Common myeloid progenitor, CD34-positive (primary cell): Measurements from ENCODE around the gene ROR1.

Source experiments
- CTCF ChIA-PET: fragments of 350-600 bp; sonication (Branson Sonifier 250); formaldehyde crosslinking; loops from one replicate; lab custom pipeline; 2021; ENCODE audit warnings: antibody characterized with exemption; lab: Charles Lee
- POLR2A ChIA-PET: fragments of 350-600 bp; sonication (Branson Sonifier 250); formaldehyde crosslinking; loops from one replicate; lab custom pipeline; 2021; ENCODE audit warnings: antibody characterized with exemption; lab: Charles Lee
- DNase-seq, 3 donors: peaks; one replicate each; pipeline versions ENCODE4 v3.0.0 to v3.0.0-alpha.2; 2013
- H3K27ac ChIP-seq, 2 experiments: 1 replicate in 1 of 2; 2 replicates in 1 of 2; pipeline ENCODE4 v1.7.0; 2013; ENCODE audit warnings: inconsistent platforms in 2 of 2, low read length in 2 of 2, mild to moderate bottlenecking in 2 of 2, low read depth in 1 of 2, moderate library complexity in 1 of 2; ENCODE audit not compliant: severe bottlenecking in 2 of 2, insufficient read depth in 1 of 2, poor library complexity in 1 of 2
- H3K27me3 ChIP-seq, 5 experiments: replicated peaks in 2 of 5; 1 replicate in 3 of 5; 2 replicates in 2 of 5; pipeline versions ENCODE4 v1.6.1 to v1.7.0; 2013; ENCODE audit warnings: low read length in 4 of 5, mild to moderate bottlenecking in 2 of 5, moderate library complexity in 2 of 5, inconsistent platforms in 1 of 5; ENCODE audit not compliant: insufficient read depth in 5 of 5, control insufficient read depth in 4 of 5
- H3K36me3 ChIP-seq, 4 experiments: 1 replicate in 2 of 4; 2 replicates in 2 of 4; pipeline versions ENCODE4 v1.6.1 to v1.7.0; 2013; ENCODE audit warnings: low read length in 3 of 4, control low read depth in 1 of 4, mild to moderate bottlenecking in 1 of 4; ENCODE audit not compliant: control insufficient read depth in 4 of 4, insufficient read depth in 4 of 4
- H3K4me1 ChIP-seq, 4 experiments: 1 replicate in 3 of 4; 2 replicates in 1 of 4; pipeline versions ENCODE4 v1.6.1 to v1.7.1; 2013; ENCODE audit warnings: low read length in 3 of 4, mild to moderate bottlenecking in 3 of 4, control low read depth in 1 of 4, inconsistent platforms in 1 of 4, moderate library complexity in 1 of 4; ENCODE audit not compliant: control insufficient read depth in 4 of 4, insufficient read depth in 4 of 4; ENCODE audit errors: control extremely low read depth in 1 of 4
- H3K4me3 ChIP-seq, 7 experiments: 1 replicate in 4 of 7; 2 replicates in 3 of 7; pipeline versions ENCODE4 v1.5.1 to v1.7.0; 2013; ENCODE audit warnings: mild to moderate bottlenecking in 7 of 7, low read length in 6 of 7, moderate library complexity in 6 of 7, inconsistent platforms in 2 of 7, low read depth in 2 of 7, control low read depth in 1 of 7; ENCODE audit not compliant: insufficient read depth in 4 of 7, control insufficient read depth in 1 of 7; ENCODE audit errors: extremely low read depth in 1 of 7
- H3K9me3 ChIP-seq, 5 experiments: 1 replicate in 4 of 5; 2 replicates in 1 of 5; pipeline versions ENCODE4 v1.6.1 to v1.7.1; 2013; ENCODE audit warnings: low read length in 4 of 5, mild to moderate bottlenecking in 2 of 5, inconsistent platforms in 1 of 5, low read depth in 1 of 5, moderate library complexity in 1 of 5; ENCODE audit not compliant: control insufficient read depth in 4 of 5, insufficient read depth in 2 of 5; ENCODE audit errors: control extremely low read depth in 1 of 5
- WGBS: methylation state at CpG from one replicate; pipeline ENCODE4 v1.1.5; 2013; ENCODE audit not compliant: insufficient coverage; 5-methylcytosine and 5-hydroxymethylcytosine counted together

The ROR1 gene

DNA sequence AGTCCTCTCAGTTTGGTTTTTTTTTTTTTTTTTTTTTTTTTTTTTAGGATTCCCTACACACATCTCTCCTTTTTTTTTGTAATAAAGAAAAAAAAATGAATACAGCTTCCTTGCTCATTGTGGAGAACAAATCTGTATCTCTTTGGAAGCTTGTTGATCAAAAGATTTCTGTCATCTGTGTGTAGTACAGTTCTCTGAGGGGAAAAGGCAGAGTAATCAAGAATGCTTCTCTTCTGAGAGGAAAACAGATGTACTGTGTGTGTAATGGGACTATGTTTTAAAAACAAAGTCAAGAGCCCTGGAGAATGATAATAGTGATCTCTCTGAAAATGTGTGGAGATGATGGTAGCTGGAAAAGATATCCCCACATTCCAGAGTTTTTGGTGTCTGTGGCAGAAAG lies 16.5 kb upstream of the ROR1 start:
- H3K9me3 ChIP-seq, result no peaks in the 10 kb centered on the region
- ChIA-PET CTCF (no interaction called here), POLR2A (no interaction called here)

GRCh38 chr1:63758791-63759190 lies 15.0 kb upstream of the ROR1 start:
- Histone ChIP-seq H3K27me3 (no peaks in the 10 kb centered on the region), H3K4me1 (no peaks in the 10 kb centered on the region), H3K27ac (no peak overlapping the region), H3K36me3 (no peaks in the 10 kb centered on the region), H3K4me3 (no peak overlapping the region), H3K9me3 (peaks cover 0 to 4% (median 0%) of the 10 kb centered on the region in 5 experiments)
- DNase-seq, result no peak
- ChIA-PET CTCF (interaction anchor here (2.1 kb wide), 1 partner anchor 15 kb away, joined by 7 read pairs; the partner anchor contains the start of gene ROR1), POLR2A (no interaction called here)
- 96% methylated on average over 3 of the region's 6 CpGs for WGBS

More for the DNA sequence above, 16.5 kb upstream of the ROR1 start:
- Histone ChIP-seq H3K27ac (no peak overlapping the region), H3K4me1 (no peaks in the 10 kb centered on the region), H3K27me3 (no peaks in the 10 kb centered on the region), H3K36me3 (no peaks in the 10 kb centered on the region), H3K4me3 (no peak overlapping the region)
- no peak for DNase-seq

DNA sequence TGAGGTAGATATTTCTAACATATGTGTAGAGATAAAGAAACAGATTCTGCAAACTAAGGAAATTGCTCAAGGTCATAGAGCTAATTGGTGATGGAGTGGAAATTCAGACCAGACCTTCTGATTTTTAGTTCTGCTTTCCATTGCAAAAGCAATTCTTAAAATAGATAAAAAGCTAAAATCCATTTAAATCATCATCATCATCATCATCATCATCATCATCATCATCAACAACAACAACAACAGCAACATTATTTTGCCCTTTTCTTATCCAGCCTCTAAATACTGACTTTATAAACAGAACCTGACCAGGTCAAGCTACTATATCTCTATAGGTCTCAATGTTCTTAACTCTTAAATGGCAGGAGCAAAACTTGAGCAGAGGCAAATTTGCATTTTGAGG lies 14.0 kb upstream of the ROR1 start:
- no peaks in the 10 kb centered on the region for H3K27me3 ChIP-seq
- H3K4me1 ChIP-seq, result no peaks in the 10 kb centered on the region
- H3K9me3 ChIP-seq, result peaks cover 0 to 4% (median 0%) of the 10 kb centered on the region in 5 experiments
- no peak overlapping the region for H3K27ac ChIP-seq
- no peak overlapping the region for H3K4me3 ChIP-seq
- CTCF ChIA-PET, result interaction anchor here (1.2 to 2.1 kb wide), 2 partner anchors 14 to 374 kb away, joined by 3 to 7 read pairs; partner anchors contain the start of gene ROR1
- no peaks in the 10 kb centered on the region for H3K36me3 ChIP-seq
- no peak for DNase-seq
- POLR2A ChIA-PET, result no interaction called here

- H3K27ac ChIP-seq, result no peak overlapping the region
- DNase-seq, result no peak
- H3K9me3 ChIP-seq, result no peaks in the 10 kb centered on the region
- peaks cover 2 to 37% (median 11%) of the 10 kb centered on the region in 5 experiments for H3K27me3 ChIP-seq
- CTCF ChIA-PET, result interaction anchor here (1.0 kb wide), 1 partner anchor 366 kb away, joined by 3 read pairs; no protein-coding TSS in a partner anchor
- 100% methylated on average over 1 of the region's 1 CpG for WGBS
- POLR2A ChIA-PET, result no interaction called here
- no peak overlapping the region for H3K4me3 ChIP-seq
- no peaks in the 10 kb centered on the region for H3K36me3 ChIP-seq
- peaks cover 5 to 18% (median 17%) of the 10 kb centered on the region in 4 experiments for H3K4me1 ChIP-seq
Measured at GRCh38 chr1:63770381-63770780, 3.4 kb upstream of the ROR1 start.

DNA sequence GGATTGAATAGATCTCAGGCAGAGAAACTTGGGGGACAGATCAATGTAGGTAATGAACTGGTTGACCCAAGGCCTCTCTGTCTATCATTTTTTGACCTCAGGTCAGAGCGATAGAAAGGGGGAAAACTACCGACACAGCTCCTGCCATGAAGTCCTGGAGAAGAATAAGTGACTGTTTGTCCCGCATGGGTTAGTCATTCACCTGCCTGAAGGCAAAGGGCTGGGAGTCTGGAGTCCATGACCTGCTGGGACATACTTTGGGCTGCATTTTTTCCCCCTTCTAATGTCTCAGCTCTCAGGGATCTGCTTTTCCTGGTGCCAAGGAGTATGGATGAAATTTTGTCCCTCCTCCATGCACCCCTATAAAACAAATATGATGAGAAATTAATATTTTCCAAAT lies 1.6 kb upstream of the ROR1 start:
- no peak overlapping the region for H3K4me3 ChIP-seq
- H3K4me1 ChIP-seq, result peaks cover 5 to 18% (median 18%) of the 10 kb centered on the region in 4 experiments
- H3K27me3 ChIP-seq, result peaks cover 8 to 55% (median 16%) of the 10 kb centered on the region in 5 experiments
- H3K9me3 ChIP-seq, result no peaks in the 10 kb centered on the region
- no peak overlapping the region for H3K27ac ChIP-seq
- no peak for DNase-seq
- 97% methylated on average over 3 of the region's 3 CpGs for WGBS
- CTCF ChIA-PET, result interaction anchor here (1.2 to 1.3 kb wide), 2 partner anchors 358 to 365 kb away, joined by 3 to 5 read pairs; no protein-coding TSS in a partner anchor
- POLR2A ChIA-PET, result no interaction called here
- H3K36me3 ChIP-seq, result no peaks in the 10 kb centered on the region

GRCh38 chr1:63772876-63773275 lies 941 bp upstream of the ROR1 start:
- no peaks in the 10 kb centered on the region for H3K9me3 ChIP-seq
- 20% methylated on average over 1 of the region's 2 CpGs for WGBS
- no peak overlapping the region for H3K4me3 ChIP-seq
- H3K36me3 ChIP-seq, result no peaks in the 10 kb centered on the region
- H3K27me3 ChIP-seq, result peaks cover 10 to 61% (median 19%) of the 10 kb centered on the region in 5 experiments
- POLR2A ChIA-PET, result interaction anchor here (0.6 kb wide), 1 partner anchor 17 kb away, joined by 3 read pairs; no protein-coding TSS in a partner anchor
- CTCF ChIA-PET, result interaction anchor here (0.9 to 1.4 kb wide), 4 partner anchors 13 to 364 kb away, joined by 3 to 7 read pairs (median 3); no protein-coding TSS in a partner anchor
- peaks cover 5 to 18% (median 18%) of the 10 kb centered on the region in 4 experiments for H3K4me1 ChIP-seq
- no peak for DNase-seq
- H3K27ac ChIP-seq, result no peak overlapping the region

- no peak for DNase-seq
- Histone ChIP-seq H3K27me3 (peaks cover 10 to 61% (median 19%) of the 10 kb centered on the region in 5 experiments), H3K9me3 (no peaks in the 10 kb centered on the region), H3K4me1 (peaks cover 5 to 18% (median 18%) of the 10 kb centered on the region in 4 experiments), H3K27ac (no peak overlapping the region), H3K4me3 (peak overlapping the region in 6 of 7 experiments; percentile 35 to 79 (median 64)), H3K36me3 (no peaks in the 10 kb centered on the region)
- CTCF ChIA-PET, result interaction anchor here (0.9 to 1.4 kb wide), 4 partner anchors 14 to 364 kb away, joined by 3 to 7 read pairs (median 3); no protein-coding TSS in a partner anchor
- POLR2A ChIA-PET, result no interaction called here
- WGBS, result 5% methylated on average over 5 of the region's 9 CpGs
Measured at GRCh38 chr1:63773496-63773814, 362 bp upstream of the ROR1 start.
